HG02973 (cell line): ENCODE measurements around the gene DNAL1.

Experiments
- ATAC-seq: cut with Tn5 transposase; IDR thresholded peaks from one replicate; pipeline ENCODE4 v1.9.1; 2021; ENCODE audit warnings: moderate library complexity; ENCODE audit not compliant: unreplicated experiment

Gene DNAL1

DNA sequence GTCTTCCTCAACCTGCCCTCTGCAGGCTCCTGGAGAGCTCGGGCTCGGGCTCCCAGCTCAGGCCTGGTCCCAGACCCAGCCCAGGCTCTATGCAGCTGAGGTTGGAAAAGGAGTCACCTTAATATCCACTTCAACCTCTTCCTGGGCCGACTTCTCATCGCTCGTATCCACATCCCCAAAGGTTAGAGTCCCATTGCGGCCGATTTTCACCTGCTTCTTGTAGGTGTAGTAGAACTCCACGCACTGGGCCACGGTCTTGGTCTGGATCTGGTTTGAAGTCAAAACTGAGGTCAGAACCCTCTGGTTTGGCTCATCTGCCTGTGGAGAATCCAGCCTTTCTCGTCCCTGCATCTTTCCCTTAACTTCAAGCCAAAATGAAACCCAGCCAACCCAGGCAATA, 77.8 kb downstream of the DNAL1 start:
- no peak for ATAC-seq

DNA sequence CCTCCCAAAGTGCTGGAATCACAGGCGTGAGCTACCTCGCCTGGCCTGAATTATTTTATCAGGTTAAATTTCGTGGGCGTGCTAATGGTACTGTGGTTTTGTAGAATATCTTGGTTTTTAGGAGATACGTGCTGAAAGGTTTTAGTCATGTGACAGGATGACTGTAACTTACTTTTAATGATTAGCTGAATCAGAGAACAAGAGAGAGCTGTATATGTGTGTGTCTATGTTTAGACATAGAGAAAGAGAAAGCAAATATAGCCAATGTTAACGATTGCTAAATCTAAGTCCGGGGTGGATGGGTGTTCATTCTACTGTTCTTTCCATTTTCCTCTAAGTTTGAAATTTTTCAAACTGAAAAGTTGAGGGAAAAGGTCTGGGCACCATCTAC, 78.6 kb downstream of the DNAL1 start:
- ATAC-seq: no peak

DNA sequence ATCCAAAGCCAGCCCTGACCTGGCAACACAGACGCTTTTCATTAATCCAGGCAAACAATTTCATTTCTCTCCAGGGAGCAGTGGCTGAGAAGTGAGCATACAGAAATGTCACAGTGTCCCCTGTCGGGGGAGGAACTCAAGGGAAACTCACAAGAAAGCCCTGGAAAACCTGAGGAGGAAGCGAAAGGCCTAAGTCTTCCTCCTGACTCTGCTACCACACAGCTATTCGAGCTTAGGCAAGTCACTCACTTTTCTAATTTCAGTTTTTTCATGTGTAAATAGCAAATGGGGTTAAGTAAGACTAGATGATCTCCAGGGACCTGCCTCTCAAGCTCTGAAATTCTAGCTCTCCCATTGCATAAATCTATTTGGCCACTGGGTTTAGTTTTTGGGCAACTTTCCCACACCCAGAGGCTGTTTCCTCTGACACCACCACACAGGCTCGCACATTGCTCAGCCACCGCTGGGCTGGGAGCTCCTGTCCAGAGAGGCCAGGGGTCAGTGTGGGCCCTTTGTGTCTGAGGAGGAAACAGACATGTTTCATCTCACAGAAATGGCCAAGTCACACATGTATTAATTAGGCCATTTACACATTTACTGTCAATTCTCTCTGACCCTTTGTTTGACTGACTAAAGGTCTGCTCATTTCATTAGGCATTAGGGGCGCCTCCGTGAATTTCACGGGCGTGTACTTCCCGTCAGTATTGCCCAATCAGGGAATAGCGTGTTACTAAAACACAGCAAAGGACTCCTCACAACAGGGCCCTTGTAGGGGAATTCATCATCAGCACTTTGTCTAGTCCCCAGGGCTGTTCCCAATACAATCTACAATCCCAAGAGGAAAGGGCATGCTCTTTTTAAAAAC, 79.2 kb downstream of the DNAL1 start:
- ATAC-seq: no peak

DNA sequence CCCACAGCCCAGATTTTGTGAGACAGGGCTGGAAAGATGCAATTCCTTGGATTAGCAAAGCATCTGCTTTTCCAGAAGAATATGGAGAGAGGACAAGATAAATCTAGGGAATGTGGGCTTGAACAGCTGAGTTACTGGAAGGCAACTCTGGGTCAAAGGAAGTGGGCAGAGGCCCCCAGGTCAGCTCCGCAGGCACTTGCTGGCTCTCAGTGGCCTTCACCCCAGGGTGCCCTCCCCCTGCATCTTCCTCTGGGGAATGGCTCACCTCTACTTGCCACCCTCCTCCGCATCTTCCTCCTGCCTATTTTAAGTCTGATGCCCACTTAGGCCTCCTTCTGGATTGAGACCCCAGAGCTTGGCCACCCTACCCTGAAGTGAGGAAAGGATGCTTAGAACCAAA, 79.9 kb downstream of the DNAL1 start:
- ATAC-seq: no peak

DNA sequence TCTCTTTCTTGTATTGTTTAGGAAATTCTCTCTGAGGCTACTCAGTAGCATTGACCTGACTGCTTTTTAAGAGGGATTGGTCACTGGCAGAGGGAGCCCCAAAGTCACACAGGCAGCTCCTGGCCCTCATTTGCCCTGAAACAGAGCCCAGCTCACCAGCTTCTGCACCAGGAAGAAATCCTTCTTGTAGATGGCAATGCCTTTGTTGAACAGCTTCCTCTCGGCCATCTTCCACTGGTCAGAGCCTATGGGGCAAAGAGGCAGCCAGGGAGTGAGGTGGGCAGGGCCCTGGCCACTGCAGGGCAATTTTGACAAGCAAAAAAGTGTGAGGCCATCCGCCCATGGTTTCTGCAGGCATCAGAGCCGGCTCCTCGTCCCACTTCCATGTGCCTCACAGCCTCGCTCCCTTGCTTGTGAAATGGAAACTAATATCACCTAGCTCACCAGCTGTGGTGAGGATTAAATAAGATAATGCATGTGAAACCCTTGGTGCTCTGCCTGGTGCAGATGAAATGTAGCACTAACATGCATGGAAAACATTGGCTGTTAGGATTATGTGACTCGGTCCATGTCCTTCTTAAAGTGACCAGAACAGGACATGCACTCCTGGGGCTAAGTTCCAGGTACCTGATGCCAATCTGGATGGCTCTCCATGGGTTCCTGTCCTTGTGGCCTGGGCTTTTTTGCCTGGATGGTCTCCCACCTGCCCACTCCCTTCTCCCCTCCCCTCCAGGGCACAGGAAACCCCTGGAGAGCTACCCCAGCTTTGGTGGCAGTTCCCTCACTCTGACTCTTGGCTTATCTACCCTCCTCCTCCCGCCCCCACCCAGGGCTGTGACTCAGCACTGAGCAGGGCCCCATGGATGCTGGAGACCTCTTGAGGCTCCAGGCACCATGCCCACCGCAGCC, 80.6 kb downstream of the DNAL1 start:
- no peak for ATAC-seq

DNA sequence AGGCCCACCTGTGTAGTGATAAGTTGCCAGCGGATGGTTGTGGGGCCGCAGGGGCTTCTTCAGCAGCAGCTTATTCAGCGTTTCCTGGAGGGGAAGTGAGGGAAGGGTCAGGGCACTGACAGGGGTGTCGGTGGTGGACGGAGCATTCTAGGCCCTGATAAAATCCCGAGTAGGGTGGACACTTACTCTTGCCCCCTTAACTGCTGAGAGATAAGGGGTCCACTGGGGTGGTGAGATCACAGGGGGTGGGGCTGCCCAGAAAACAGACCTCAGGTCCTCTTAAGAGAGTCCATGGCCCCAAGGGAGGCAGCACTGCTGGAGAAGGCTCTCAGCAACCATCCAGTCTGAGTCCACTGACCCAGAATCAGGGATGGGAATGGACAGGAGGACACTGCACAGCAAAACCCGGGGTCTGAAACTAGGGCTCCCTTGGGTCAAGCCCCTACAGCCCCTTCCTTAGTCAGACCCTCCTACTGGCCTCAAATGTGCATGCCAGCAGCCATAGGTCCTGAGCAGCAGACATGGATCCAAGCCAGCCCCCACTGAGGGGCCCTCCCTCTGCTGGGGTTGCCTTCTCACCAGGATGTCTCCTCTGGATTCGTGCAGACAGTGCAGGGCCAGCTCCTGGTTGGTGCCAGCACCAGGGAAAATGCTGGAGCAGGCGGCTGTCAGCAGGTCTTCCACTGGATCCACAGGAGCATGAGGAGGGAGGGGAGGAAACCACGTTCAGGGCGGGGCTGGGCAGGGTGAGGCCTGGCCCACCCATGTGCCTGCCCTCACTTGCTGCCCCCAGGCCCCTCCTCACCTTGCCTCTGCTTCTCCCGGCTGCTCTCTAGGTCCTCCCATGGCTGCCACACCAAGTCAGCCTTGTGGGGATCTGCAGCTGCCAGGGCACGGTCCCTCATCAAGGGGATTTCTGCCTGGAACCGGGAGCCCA, 81.5 kb downstream of the DNAL1 start:
- ATAC-seq: no peak

DNA sequence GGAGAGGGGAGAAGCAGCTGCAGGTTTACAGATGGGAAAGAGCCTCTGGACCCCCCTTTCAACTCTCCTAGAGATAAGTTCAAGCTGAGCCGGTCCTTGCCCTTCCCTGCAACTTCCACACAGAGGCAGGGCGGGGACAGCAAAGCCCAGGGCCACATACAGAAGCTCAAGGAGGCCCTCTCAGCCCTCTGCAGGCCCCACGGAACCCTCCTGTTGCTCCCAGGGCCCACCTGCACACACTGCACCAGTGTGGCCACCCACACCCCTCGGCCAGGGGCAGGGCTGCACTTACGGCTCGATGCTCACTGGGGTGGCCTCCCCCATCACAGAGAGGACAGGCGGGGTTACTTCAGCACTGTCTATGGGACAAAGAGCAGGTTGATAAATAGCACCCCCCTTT, 82.4 kb downstream of the DNAL1 start:
- no peak for ATAC-seq

DNA sequence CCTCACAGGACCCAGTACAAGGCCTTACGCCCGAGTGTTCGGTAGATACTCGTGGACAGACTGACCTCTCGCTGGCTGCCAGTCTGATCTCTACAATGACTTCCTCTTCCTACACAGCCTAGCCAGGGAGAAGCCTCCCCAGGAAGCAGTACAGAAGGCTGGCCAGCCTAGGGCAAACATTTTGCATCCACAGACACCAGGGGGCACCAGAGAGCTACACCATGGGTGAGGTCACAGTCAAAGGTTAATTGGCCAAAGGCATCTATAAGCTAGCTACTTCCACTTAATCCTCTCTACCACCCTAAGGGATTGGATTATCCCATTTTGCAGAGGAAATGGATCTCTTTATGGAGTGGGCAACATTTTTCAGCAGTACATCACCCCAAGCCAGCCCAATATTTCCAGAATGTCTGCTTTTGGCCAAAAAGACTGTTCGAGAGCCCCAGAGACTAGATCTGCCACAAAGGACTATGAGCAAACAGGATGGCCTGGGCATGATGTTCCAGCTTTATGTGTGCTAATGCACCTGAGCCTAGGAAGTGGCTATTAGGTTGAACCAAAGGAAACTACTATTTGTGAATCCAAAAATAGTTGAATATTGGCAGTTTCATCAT, 84.0 kb downstream of the DNAL1 start:
- ATAC-seq: no peak

DNA sequence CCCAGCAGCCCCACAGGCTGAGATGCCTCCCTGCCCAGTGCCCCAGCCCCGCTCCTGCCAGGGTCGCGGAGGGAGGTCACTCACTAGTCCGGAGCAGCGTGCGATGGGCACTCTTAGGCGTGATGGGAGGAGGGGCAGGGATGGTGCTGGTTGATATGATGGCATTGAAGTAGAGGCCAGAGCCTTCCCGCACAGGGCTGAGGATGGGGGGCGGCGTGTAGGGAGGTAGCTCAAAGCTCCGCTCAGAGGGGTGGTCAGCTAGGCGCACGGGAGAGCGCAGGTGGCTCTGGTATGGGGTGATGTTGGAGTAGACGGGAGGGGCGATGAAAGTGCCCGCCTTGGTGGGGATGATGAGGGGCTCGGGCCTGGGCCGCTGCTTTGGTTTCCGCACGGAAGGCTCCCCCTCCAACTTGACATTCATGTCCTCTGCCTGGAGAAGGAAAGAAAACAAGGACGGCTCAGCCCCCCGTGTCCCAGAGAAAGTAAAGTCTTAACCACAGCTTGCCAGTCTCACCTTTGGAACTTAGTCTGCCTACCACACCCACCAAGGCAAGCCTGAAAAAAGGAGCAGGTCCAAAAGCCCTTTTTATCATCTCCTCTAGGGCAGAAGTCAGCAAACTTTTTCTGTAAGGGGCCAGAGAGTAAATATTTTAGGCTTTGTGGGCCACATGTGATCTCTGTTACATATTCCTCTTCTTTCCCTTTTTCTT, 84.9 kb downstream of the DNAL1 start:
- no peak for ATAC-seq

DNA sequence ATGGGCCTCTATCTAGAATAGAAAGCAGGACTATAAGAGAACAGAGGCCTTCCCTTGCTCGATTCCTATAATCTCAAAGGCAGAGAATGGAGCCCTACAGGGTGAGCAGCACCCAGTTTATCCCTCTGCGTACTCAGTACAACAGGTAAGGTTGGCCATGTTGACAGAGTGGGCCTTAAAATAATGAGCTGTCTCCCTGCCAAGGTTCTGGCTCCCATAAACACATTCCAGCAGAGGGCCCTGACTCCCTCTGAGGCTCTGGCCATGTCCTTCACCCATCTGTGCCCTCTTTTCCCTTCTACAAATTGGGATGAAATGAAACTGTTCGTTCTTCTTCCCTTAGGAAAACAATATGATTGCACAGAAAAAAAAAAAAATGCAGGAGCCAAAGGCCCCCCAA, 86.3 kb downstream of the DNAL1 start:
- ATAC-seq: no peak

DNA sequence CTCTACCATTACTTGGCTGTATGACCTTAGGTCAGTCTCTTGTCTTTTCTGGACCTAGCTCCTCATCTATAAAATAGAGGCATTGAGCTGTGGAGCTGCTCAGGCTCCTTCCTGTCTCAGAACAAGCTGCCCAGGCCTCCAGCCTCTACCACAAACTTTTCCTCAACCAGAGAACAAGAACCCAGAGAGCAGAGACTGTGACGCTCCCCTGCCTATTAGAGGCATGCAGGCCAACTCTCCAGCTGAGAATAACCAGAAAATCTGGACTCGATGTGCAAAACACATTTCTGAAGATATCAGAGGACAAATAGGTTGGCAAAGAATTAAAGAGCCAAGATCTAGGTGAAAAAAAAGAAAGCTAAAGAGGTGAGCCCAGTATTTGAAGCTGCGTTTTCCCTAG, 87.2 kb downstream of the DNAL1 start:
- no peak for ATAC-seq

DNA sequence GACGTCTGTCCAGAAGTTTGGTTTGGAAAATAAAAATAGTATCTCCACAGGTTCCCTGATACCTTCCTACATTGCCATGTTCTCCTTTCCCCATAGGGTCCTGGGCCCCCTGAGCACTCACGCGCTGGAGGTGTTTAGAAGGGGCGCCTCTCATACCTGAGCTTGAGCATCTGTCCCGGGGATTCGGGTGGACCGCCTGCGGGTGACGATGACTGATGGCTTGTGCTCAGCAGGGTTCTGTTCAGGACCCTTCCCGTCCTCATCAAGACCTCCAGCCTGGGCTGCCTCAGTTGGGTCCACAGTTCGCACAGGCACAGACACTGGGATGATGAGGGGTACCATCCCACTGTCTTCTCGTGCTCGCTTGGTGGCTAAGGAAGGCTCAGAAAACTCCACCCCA, 92.1 kb downstream of the DNAL1 start:
- ATAC-seq: no peak

DNA sequence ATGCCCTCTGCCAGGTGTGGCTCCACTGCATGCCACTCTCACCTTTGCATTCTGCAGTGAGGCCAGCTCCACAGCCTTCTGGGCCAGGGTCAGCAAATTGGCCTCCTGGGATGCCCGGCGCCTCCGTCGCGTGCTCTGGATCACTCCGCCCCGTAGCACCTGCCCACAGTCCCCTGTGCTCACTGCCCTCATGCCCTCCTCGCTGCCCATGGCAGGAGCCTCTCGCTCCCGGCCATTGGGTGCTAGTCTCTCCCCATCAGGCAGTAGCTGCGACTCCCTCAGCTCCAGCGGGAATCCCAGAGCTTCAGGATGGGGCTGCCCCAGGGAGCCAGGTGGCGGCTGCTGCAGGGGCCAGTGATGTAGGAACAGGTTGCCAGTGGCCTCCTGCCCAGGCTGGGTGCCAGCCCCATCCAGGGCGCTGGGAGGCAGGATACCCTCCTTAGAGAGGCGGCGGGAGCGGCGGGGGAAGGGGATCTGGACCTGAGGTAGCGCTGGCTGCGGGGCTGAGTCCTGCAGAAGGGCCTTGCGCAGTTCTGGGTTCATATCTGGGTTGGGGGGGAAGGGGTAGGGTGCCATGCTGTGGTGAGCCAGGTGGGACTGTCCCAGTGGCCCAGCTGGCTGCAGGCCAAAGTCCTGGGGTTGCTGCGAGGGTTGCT, 93.9 kb downstream of the DNAL1 start:
- ATAC-seq: no peak

DNA sequence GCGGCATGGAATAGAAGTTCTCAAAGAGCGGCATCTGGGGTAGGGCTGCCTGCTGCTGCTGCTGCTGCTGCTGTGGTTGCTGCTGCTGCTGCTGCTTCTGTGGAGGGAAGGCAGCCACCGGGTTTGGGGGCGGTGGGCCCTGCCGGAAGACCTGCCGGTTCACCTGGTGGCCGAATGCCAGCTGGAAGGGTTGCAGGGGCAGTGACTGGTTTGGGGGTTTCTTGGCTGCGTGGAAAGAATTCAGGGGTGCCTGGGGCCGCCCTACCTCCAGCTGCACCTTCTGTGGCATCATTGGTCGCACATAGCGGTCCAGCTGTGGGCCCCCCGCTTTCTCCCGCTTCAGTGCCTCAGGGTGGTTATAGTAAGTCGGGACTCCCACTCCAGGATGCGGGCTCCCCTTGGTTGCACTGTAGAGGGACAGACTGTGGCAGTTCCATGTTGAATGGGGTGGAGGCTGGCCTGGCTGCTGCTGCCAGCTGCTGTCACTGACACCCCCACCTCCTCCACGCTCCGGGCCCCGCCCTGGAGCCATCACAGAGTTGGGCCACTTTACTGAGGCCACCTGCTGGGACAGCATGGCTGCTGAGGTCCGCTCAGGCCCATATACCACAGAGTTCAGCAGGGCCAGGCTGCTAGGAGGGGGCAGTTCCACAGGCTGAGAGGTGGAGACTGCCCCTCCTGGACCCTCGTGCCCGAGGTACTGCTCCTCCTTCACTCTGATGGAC, 94.5 kb downstream of the DNAL1 start:
- no peak for ATAC-seq

DNA sequence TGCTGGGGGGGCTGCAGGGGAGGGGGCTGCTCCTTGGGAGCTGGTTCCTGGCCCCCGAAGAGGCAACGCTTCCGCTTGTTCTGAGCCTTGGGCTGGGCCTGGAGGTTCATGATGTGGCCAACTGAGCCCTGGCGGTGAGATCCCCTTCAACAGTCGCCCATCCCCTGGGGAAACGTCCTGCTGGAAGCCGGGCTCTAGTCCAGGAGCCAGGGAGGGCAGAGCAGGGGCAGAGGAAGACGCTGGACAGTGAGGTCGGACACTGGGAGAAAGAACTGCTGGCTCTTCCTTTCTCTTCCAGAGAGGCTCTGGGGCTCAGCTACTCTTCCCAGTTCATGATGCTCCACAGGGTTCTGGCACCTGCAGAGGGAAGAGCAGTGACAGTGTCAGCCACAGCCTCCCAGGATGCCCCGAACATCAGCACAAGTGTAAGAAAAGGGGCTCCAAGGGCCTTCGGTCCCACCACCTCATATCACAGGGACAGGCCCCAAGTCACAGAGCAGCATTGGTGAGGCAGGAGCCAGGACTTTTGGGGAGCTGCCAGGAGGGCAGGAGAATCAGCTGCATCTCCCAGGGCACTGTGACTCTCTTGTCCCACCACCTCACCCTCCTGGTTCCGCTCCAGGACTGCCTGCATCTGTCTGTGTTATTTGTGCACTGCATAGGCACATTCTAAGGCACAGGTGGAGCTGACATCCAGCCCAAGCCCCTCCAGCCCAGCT, 95.3 kb downstream of the DNAL1 start:
- ATAC-seq: no peak

DNA sequence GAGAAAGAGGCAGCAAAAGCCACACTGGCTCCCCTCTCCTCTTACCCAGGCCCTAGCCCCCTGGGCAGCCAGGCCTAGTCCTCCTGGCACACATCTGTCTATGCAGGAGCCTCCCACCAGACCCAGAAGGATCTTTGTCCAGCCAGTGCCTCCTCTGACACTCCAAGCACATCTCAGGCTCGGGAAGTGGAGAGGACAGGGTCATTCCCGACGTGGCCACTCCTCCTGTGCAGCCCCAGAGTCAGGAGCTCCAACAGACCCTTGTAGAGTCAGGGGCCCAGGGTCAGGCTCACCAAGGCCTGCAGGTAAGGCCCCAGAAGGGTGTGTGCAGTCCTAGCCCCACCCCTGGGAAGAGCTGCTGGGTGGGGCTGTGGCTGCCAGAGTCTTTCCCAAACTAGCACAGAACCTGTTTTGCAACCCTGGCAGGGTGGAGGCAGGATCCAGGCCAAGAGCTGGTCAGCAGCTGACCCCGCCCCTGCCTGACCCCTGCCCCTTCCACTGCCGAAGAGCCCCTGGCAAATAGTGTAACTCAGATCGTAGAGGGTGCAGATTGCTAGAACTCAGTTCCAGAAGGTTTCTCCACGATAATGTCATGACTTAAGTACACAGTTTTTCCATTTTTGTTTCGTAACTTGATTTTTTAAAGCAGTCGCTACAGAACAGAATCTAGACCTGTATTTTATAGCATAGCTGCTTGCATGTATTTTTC, 96.0 kb downstream of the DNAL1 start:
- no peak for ATAC-seq

DNA sequence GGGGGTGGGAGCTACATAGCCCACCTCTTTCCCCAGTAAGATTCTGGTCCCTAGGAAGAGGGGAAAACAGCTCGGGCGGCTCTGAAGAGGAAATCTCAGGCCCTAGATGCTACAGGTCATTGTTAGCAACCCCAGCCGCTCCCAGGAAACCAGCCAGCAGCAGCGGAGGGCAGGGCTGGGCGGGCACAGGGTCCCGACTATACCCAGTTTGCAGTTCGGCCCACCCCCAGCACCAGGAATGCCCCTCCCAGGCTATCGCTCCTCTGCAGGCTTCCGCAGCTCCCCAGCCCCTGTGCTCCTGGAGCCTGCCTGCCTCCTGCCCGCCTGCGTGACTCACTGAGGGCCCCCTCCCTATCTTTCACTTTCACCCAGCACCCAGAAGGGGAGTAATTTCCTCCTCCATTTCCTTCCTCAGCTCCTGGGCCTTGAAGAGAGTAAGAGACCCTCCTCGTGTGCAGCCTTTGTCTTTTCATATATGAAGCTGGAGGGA, 96.6 kb downstream of the DNAL1 start:
- no peak for ATAC-seq
